HFFc6 (cell line): ENCODE results near the gene WDR31. TPM values are rescaled to one million over a fixed set of nuclear protein-coding genes. Genes with fewer than 3 reads are reported as not detected.

Source experiments
- DNase-seq: peaks from one replicate; pipeline ENCODE4 v3.0.0-alpha.2; 2018
- H3K27ac Mint-ChIP-seq: 2 replicates; pipeline ENCODE4 v1.8.0; 2020; ENCODE audit warnings: mild to moderate bottlenecking, mixed read lengths
- H3K27me3 Mint-ChIP-seq: 2 replicates; pipeline ENCODE4 v1.8.0; 2021; ENCODE audit warnings: mild to moderate bottlenecking, moderate library complexity, mixed read lengths; ENCODE audit not compliant: insufficient read depth
- H3K36me3 Mint-ChIP-seq: 2 replicates; pipeline ENCODE4 v1.8.0; 2021; ENCODE audit warnings: low read depth, mixed read lengths
- H3K4me1 Mint-ChIP-seq: 2 replicates; pipeline ENCODE4 v1.8.0; 2020; ENCODE audit warnings: low read depth, mixed read lengths
- H3K4me3 Mint-ChIP-seq: 2 replicates; pipeline ENCODE4 v1.8.0; 2020; ENCODE audit warnings: mild to moderate bottlenecking, moderate library complexity, mixed read lengths
- H3K9me3 Mint-ChIP-seq: 2 replicates; pipeline ENCODE4 v1.8.0; 2020; ENCODE audit warnings: mild to moderate bottlenecking, mixed read lengths
- total RNA-seq, 6 experiments: library from RNA; stranded (reverse); fragmentation: NEBNext Ultra II Directional; extraction: Animal tissue kit (Norgen Biotek cat#: 25700); gene quantifications; 2 replicates in 1 of 6; 3 replicates in 5 of 6; pipeline ENCODE4 v1.2.3, GENCODE V29; 2021
- TF ChIP-seq, protein P1 (sequence below): fragments of 200-600 bp; sonication (generic); IDR thresholded peaks from 2 replicates; pipeline ENCODE4 v1.5.0; 2021; ENCODE audit warnings: antibody characterized with exemption, mild to moderate bottlenecking

The WDR31 gene
- total RNA-seq, 6 experiments from 2014 or later: 0.84 to 1.6 (median 1.0) TPM

DNA sequence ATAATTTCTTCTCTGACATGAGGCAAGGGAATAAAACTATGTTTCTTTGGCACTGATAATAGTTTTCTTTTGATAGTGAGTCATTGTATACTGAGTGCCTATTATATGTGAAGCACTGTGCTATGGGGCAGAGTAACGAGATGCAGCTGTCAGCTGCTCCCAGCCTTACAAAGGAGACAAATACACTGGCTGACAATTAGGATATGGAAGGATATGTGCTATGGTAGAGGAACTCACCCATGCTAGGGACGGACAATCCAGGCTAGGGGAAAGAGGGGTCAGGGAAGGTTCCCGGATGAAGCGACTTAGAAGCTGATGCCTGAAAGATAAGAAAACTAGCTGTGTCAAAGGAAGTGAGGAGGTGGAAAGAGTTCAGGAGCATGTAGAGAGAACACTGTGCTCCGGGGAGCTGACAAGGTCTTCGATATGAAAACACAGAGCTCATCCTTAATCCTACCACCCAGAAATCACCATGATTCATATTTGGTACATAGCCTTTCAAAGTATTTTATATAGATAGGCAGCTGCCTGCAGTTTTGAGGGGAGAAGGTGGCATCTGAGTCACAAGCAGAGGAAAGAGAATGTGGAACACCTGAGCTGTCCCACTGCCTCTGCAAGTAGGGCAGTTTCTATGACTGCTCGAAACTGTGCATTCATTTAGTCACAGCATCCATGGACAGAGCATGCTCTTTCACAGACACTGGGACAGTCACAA is 21.4 kb upstream of the WDR31 start:
- H3K9me3 Mint-ChIP-seq: no peaks in the 10 kb centered on the region
- no peak overlapping the region for H3K27ac Mint-ChIP-seq
- H3K4me3 Mint-ChIP-seq: no peak overlapping the region
- no peaks in the 10 kb centered on the region for H3K36me3 Mint-ChIP-seq
- no peak for DNase-seq
- TF ChIP-seq, protein P1, sequence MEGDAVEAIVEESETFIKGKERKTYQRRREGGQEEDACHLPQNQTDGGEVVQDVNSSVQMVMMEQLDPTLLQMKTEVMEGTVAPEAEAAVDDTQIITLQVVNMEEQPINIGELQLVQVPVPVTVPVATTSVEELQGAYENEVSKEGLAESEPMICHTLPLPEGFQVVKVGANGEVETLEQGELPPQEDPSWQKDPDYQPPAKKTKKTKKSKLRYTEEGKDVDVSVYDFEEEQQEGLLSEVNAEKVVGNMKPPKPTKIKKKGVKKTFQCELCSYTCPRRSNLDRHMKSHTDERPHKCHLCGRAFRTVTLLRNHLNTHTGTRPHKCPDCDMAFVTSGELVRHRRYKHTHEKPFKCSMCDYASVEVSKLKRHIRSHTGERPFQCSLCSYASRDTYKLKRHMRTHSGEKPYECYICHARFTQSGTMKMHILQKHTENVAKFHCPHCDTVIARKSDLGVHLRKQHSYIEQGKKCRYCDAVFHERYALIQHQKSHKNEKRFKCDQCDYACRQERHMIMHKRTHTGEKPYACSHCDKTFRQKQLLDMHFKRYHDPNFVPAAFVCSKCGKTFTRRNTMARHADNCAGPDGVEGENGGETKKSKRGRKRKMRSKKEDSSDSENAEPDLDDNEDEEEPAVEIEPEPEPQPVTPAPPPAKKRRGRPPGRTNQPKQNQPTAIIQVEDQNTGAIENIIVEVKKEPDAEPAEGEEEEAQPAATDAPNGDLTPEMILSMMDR: no peak
- H3K4me1 Mint-ChIP-seq: peaks cover 10% of the 10 kb centered on the region
- peaks cover 17% of the 10 kb centered on the region for H3K27me3 Mint-ChIP-seq

DNA sequence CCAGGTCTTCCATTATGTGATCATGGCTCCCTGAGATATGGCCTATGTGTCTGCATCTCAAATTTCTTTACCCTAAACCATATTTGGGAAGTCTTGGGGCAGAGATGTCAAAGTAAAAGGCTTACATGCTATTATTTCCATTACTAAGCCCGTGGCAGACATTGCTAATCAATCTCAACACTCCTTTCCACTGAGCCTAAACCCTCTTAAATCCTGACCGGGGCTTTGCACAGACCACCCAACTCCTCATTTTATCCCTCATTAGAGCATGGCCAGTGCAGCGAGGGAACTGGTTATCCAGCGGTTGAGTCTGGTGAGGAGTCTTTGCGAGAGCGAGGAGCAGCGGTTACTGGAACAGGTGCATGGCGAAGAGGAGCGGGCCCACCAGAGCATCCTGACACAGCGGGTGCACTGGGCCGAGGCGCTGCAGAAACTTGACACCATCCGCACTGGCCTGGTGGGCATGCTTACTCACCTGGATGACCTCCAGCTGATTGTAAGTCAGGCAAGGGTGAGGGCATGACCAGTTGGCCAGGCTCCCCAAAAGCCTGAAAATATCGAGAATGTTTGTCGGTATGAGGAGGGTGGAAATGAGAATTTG is 20.3 kb upstream of the WDR31 start:
- Mint-ChIP-seq H3K4me3 (no peak overlapping the region), H3K9me3 (no peaks in the 10 kb centered on the region), H3K27ac (no peak overlapping the region), H3K27me3 (peaks cover 26% of the 10 kb centered on the region), H3K36me3 (no peaks in the 10 kb centered on the region), H3K4me1 (peaks cover 10% of the 10 kb centered on the region)
- DNase-seq: no peak
- TF ChIP-seq, protein P1: no peak

DNA sequence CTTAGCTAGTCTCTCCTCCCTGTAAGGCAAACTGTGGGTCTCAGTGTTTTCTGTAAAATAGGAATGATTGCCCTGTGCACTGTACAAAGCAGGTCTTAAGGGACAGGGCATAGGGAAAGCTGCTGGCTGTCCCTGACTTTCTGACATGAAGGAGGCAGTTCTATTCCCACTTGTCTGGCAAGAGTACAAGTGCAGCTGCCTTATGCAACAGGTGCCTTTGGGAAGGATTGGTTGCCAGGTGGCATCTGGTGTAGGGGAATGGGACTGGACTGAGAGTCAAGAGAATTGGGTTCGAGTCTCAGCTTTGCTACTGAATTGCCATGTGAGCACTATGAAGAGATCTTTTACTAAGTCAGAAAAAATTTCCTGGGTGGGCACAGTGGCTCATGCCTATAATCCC is 19.3 kb upstream of the WDR31 start:
- DNase-seq: no peak
- no peak overlapping the region for H3K4me3 Mint-ChIP-seq
- H3K27me3 Mint-ChIP-seq: peaks cover 26% of the 10 kb centered on the region
- no peaks in the 10 kb centered on the region for H3K9me3 Mint-ChIP-seq
- H3K4me1 Mint-ChIP-seq: peaks cover 10% of the 10 kb centered on the region
- H3K27ac Mint-ChIP-seq: no peak overlapping the region
- TF ChIP-seq, protein P1: no peak
- no peaks in the 10 kb centered on the region for H3K36me3 Mint-ChIP-seq

DNA sequence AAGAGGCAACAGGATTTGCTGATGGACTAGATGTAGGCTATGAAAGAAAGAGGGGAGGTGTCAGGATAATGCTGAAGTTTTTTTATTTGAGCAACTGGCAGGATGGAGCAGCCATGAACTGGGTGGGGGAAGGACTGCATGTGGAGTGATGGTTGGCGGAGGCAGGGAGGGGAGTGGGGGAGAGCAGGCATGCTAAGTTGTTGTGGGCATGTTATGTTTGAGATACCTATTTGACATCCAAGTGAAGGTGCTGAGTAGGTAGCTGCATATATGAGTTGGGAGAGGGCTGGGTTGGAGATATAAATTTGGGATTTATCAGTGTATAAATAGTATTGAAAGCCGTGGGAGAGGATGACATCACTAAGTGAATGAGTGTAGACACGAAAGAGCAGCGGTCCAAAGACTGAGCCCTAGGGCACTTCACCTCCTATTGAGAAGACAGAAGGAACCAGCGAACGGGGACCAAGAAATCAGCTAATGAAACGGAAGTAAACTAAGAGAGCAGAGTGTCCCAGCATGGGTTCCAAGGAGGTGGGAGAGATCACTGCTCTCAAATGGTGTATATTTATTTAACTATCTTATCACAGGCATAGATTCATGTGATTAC is 16.7 kb upstream of the WDR31 start:
- H3K9me3 Mint-ChIP-seq: no peaks in the 10 kb centered on the region
- no peaks in the 10 kb centered on the region for H3K36me3 Mint-ChIP-seq
- H3K4me1 Mint-ChIP-seq: peaks cover 10% of the 10 kb centered on the region
- H3K27me3 Mint-ChIP-seq: peaks cover 35% of the 10 kb centered on the region
- H3K27ac Mint-ChIP-seq: no peak overlapping the region
- TF ChIP-seq, protein P1: no peak
- no peak overlapping the region for H3K4me3 Mint-ChIP-seq
- DNase-seq: no peak

DNA sequence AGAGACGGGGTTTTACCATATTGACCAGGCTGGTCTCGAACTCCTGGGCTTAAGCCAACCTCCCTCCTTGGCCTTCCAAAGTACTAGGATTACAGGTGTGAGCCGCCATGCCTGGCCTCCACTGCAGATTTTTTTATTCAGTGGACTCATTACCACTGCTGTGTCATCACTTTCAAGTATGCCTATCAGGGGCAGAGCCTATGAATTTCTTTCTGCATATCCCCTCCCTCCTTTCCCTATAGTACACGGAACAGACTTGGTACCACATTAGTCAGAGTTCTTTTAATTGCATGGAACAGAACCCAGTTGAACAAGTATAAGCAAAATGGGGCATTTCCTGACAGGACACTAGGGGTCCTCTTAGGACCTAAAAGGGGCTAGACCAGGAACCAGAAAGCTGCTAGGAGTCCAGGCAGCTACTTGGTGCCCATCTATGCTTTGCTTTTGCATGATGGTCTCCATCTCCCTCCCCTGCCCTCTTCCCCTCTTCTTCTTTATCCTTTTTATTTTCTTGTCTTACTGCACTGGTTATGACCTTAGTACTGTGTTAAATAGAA is 15.0 kb upstream of the WDR31 start:
- TF ChIP-seq, protein P1: peak; percentile 45
- no peaks in the 10 kb centered on the region for H3K9me3 Mint-ChIP-seq
- H3K36me3 Mint-ChIP-seq: no peaks in the 10 kb centered on the region
- DNase-seq: peak; percentile 15
- no peaks in the 10 kb centered on the region for H3K4me1 Mint-ChIP-seq
- no peak overlapping the region for H3K27ac Mint-ChIP-seq
- peaks cover 35% of the 10 kb centered on the region for H3K27me3 Mint-ChIP-seq
- H3K4me3 Mint-ChIP-seq: no peak overlapping the region
